Measurements from ENCODE around the gene QPRT.
A peak's percentile ranks its signal among the peaks of the same experiment; 100 is the strongest.
"Not testable (repeated sequence)": the region's sequence is repeated elsewhere in the genome, so short reads cannot be mapped to it uniquely, and the experiment has no call there.

Gene QPRT

DNA sequence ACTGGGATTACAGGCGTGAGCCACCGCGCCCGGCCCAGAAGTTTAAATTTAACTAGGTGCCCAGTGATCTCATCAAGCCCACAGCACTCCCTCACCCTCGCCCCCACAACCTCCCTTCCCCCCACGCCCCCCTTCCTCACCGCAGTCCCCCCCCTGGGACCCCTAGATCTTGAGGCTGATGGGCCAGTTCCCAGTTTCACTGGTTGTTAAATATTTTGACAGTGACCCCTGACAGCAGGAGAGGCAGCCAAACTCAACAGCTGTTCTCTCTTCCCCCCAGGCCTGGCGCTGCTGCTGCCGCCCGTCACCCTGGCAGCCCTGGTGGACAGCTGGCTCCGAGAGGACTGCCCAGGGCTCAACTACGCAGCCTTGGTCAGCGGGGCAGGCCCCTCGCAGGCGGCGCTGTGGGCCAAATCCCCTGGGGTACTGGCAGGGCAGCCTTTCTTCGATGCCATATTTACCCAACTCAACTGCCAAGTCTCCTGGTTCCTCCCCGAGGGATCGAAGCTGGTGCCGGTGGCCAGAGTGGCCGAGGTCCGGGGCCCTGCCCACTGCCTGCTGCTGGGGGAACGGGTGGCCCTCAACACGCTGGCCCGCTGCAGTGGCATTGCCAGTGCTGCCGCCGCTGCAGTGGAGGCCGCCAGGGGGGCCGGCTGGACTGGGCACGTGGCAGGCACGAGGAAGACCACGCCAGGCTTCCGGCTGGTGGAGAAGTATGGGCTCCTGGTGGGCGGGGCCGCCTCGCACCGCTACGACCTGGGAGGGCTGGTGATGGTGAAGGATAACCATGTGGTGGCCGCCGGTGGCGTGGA is 15.6 kb downstream of the QPRT start:
- DNase-seq, result no peak

- DNase-seq, result not testable (repeated sequence)
Measured at GRCh38 chr16:29695675-29696074, 16.7 kb downstream of the QPRT start.

DNA sequence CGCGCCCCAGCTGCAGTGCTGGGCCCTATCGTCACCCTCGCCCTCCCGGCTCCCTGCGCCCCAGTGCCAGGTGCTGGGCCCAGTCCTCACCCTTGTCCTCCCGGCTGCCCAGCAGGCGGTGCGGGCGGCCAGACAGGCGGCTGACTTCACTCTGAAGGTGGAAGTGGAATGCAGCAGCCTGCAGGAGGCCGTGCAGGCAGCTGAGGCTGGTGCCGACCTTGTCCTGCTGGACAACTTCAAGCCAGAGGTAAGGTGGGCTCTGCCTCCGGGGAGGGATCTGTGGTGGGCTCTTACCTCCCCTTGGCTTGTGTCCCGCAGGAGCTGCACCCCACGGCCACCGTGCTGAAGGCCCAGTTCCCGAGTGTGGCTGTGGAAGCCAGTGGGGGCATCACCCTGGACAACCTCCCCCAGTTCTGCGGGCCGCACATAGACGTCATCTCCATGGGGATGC is 17.9 kb downstream of the QPRT start:
- DNase-seq, result no peak

DNA sequence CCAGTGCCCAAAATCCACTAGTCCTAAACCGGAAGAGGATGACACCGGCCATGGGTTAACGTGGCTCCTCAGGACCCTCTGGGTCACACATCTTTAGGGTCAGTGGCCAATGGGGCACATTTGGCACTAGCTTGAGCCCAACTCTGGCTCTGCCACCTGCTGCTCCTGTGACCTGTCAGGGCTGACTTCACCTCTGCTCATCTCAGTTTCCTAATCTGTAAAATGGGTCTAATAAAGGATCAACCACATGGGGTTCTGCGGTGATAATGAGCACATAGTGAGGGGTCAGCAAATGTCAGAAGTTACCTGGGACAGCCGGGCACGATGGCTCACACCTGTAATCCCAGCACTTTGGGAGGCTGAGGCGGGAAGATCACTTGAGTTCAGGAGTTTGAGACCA is 18.4 kb downstream of the QPRT start:
- DNase-seq, result no peak

- DNase-seq, result no peak
Measured at GRCh38 chr16:29698042-29698441, 19.1 kb downstream of the QPRT start.

DNA sequence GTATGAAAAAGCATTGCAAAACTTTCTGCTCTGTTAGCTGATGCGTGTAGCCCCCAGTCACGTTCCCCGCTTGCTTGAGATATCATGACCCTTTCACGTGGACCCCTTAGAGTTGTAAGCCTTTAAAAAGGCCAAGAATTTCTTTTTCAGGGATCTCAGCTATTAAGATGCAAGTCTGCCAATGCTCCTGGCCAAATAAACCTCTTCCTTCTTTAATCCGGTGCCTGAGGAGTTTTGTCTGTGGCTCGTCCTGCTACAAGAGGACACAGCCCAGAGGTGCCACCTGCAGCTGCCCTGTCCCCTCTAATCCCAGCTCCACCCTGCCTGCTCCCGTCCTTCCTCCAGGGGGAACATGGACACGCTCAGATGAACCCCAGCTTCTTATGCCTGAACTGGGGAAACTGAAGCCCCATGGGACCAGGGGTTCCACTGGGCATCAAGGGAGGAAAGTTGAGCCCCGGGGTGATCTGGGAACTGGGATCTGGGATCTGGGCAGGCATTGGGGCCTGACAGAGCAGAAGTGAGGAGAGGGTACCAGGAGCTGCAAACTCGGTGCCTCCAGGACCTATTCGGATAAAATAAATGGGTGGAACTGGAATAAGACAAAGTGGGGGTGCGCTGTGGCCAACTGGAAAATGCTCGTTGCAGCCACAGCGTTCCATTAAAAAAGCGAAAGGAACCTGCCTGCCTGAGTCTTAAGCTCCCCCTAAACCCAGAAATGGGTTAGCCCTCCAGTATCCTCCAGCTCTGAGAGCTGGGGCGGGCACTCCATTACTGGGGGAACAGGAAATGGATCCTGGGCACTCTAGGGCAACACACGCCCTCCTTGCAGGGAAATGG is 19.7 kb downstream of the QPRT start:
- no peak for DNase-seq

- DNase-seq, result no peak
Measured at GRCh38 chr16:29699324-29700219, 20.6 kb downstream of the QPRT start.

- peak; percentile 34 for DNase-seq
Measured at GRCh38 chr16:29700253-29700987, 21.4 kb downstream of the QPRT start.

GRCh38 chr16:29701214-29701555 is 22.2 kb downstream of the QPRT start:
- no peak for DNase-seq

GRCh38 chr16:29702269-29702668 is 23.3 kb downstream of the QPRT start:
- DNase-seq, result no peak

- DNase-seq, result no peak
Measured at GRCh38 chr16:29705030-29705429, 26.1 kb downstream of the QPRT start.

DNA sequence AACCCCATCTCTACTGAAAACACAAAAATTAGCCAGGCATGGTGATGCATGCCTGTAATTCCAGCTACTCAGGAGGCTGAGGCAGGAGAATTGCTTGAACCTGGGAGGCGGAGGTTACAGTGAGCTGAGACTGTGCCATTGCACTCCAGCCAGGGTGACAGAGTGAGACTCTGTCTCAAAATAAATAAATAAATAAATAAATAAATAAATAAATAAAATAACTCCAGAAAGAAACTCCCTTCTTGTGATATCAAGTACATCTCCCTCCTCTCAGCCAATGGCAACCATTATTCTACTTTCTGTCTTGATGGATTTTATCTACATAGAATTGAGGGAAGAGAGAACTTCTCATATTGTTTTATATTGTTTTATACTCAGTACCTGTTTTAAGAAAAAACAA is 28.2 kb downstream of the QPRT start:
- not testable (repeated sequence) for DNase-seq

DNA sequence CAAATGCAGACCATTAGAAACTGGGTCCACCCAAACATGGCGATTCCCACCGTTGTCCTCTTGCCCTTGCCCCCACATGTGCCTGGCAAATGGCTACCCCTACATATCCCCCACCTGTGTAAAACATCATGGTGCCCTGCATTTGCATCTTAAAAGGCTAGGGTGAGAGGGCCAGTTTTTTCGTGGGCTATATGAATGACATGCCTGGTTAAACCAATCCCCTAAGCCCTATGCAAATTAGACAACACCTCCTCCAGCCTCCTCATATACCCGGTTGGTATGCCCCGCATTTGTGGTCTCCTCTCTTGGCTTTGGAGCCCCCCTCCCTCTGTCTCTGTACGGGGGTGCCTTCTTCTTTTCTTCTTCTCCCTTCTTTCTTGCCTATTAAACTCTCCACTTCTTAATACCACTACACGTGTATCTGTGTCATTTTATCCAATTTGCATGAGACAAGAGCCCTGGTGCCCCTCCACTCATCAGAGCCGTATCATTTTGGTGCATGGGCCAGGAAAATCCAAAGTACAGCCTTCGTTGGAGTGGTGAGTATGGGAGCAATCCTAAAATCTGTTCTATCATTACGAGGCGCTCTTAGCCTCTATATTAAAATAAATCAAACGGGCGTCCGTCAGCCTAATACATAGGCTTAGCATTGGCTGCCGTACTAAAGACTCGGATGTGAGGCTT is 30.1 kb downstream of the QPRT start:
- no peak for DNase-seq

GRCh38 chr16:29709657-29710056 is 30.7 kb downstream of the QPRT start:
- DNase-seq, result not testable (repeated sequence)

DNA sequence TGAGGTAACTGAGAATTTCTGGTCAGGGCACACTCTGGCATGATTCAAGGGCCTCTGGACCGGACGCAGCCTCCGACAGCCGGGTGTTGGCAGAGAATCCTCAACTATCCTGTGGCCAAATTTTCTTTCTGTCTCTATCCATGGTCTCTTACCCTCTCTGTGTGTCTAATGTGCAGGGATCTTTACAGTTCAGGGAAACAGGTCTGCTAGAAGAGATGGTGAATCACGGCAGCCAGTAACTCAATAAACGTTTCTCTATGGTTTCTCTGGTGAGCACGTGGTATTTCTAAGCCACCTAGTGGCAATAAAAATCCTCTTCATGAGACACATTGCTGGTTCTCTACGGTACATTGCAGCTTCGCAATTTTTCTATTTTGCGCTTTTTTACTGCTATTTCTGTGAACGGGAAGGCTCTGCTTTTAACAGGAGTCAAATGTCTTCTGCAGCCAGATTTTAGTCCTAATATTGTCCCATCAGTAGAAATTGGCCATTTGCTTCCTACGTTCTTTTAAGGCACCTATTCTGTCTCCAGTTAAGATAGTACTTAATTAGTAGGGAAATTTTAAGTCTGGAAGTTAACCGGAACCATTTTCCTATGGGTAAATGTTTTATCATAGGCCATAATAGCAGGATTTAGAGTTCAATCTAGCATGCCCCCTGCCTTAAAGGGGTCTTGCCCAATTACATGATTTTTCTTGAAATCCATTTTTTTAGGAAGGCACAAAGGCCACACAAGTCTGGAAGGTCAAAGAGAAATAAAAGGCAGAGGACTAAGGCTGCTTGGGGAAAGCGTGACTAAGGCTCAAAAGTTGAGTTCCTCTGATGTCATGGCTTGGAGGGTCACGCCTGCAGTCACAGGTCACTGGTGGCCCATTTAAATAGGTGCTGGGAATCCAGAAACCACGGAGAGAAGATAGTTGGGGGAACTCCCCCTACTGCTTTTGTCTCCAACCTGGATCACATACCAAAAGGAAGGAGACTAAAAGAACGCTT is 31.5 kb downstream of the QPRT start:
- no peak for DNase-seq

- no peak for DNase-seq
Measured at GRCh38 chr16:29712809-29713208, 33.8 kb downstream of the QPRT start.

DNA sequence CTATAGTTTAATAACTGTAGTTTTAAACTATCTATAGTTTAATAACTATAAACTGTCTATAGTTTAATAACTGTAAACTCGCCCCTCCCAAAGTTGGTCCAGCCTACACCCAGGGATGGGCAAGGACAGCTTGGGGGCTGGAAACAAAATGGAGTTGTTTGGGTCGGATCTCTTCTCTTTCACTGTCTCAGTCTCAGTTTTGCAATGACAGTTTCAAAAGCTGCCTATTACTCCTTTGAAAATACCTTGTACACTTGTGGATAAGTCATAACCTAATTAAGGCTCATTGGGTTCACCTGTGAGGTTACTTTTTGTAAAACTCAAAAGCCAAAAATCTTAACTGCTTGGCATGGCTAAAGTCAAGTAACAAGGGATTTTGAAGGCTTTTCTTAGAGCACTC is 35.4 kb downstream of the QPRT start:
- no peak for DNase-seq

DNA sequence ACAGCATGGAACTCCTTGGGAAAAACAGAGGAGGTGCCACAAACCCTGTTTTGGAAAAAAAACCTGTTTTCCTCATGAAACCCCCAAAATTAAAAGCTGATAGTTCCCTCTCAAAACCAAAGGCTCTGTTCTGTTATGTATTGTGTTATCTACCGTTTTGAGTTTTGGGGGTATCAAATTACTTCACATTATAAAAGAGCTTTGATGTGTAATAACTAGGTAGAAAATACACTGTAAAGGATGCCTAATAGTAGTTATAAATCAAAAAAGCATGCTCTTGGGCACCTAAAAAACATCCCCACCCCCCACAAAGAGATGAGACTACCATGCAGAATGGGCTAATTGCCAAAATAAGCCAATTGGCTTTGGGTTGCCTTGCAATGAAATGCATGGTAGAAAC is 36.0 kb downstream of the QPRT start:
- no peak for DNase-seq

DNA sequence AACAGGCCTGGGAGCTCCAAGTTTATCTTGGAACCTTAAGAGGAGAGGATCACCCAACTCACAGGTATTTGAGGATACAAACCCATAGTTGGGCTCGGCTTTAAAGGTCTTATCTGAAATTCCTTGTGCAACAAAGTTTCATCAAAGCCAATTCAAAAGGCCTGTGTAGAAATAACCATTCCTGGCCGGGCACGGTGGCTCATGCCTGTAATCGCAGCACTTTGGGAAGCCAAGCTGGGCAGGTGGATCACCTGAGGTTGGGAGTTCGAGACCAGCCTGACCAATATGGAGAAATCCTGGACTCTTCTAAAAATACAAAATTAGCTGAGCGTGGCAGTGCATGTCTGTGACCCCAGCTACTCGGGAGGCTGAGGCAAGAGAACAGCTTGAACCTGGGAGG is 38.1 kb downstream of the QPRT start:
- DNase-seq, result no peak

GRCh38 chr16:29719063-29719462 is 40.1 kb downstream of the QPRT start:
- no peak for DNase-seq

DNA sequence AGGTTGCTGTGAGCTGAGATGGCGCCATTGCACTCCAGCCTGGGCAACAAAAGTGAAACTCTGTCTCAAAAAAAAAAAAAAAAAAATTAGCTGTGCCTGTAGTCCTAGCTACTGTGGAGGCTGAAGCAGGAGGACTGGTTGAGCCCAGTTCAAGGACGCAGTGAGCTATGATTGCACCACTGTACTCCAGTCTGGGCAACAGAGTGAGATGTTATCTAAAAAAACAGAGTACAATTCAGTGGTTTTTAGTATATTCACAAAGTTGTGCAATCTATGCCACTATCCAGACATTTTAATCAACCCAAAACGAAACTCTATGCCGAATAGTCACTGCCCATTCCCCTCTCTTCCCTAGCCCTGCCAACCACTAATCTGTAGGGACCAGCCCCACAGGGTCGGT is 41.7 kb downstream of the QPRT start:
- DNase-seq, result no peak

Measured in GOT3 (cell line).